Right renal pelvis (tissue), 4 donors: ENCODE results near the gene SORBS2. TPM values are rescaled to one million over a fixed set of nuclear protein-coding genes. Genes with fewer than 3 reads are reported as not detected.
A peak's percentile ranks its signal among the peaks of the same experiment; 100 is the strongest.

Experiments used
- DNase-seq, 4 donors: peaks; one replicate each; pipeline ENCODE4 v3.0.0-alpha.2; 2013; ENCODE audit warnings: low read depth in 4 of 4, low spot score in 3 of 4, missing footprints in 1 of 4
- polyA plus RNA-seq, 4 donors: library from polyadenylated mRNA; unstranded; fragments of 120-200 nt; gene quantifications; one replicate each; pipeline ENCODE4 v1.2.1, GENCODE V29; 2013; ENCODE audit not compliant: insufficient read length in 4 of 4

Gene SORBS2
- polyA plus RNA-seq, 4 donors = 68.7 to 80.9 (median 71.8) TPM

- no peak for DNase-seq
Observed at GRCh38 chr4:185598846-185599552, 213.0 kb downstream of the SORBS2 start.

GRCh38 chr4:185597532-185598188 lies 214.3 kb downstream of the SORBS2 start:
- DNase-seq = peak; percentile 63 to 70 (median 68)

- no peak for DNase-seq
Observed at GRCh38 chr4:185592845-185593488, 219.0 kb downstream of the SORBS2 start.

GRCh38 chr4:185592438-185592837 lies 219.6 kb downstream of the SORBS2 start:
- DNase-seq = no peak

- DNase-seq = no peak
Observed at GRCh38 chr4:185591679-185592141, 220.3 kb downstream of the SORBS2 start.

- DNase-seq = no peak
Observed at GRCh38 chr4:185590982-185591381, 221.0 kb downstream of the SORBS2 start.

GRCh38 chr4:185589067-185589836 lies 222.7 kb downstream of the SORBS2 start:
- DNase-seq = no peak

GRCh38 chr4:185587427-185588161 lies 224.4 kb downstream of the SORBS2 start:
- DNase-seq = no peak

- DNase-seq = no peak
Observed at GRCh38 chr4:185587030-185587426, 225.0 kb downstream of the SORBS2 start.

GRCh38 chr4:185585211-185585610 lies 226.8 kb downstream of the SORBS2 start:
- no peak for DNase-seq

- no peak for DNase-seq
Observed at GRCh38 chr4:185583813-185584212, 228.2 kb downstream of the SORBS2 start.

GRCh38 chr4:185582651-185583400 lies 229.2 kb downstream of the SORBS2 start:
- DNase-seq = no peak

- no peak for DNase-seq
Observed at GRCh38 chr4:185580699-185581098, 231.3 kb downstream of the SORBS2 start.

- no peak for DNase-seq
Observed at GRCh38 chr4:185578284-185578683, 233.7 kb downstream of the SORBS2 start.

- no peak for DNase-seq
Observed at GRCh38 chr4:185576962-185577950, 234.7 kb downstream of the SORBS2 start.

- DNase-seq = no peak
Observed at GRCh38 chr4:185576314-185576961, 235.6 kb downstream of the SORBS2 start.

GRCh38 chr4:185573651-185574199 lies 238.3 kb downstream of the SORBS2 start:
- no peak for DNase-seq
